GM21423 (cell line): ENCODE measurements around the gene PLCL2.

Experiments used
- ATAC-seq: cut with Tn5 transposase; IDR thresholded peaks from one replicate; pipeline ENCODE4 v1.9.1; 2021; ENCODE audit warnings: mild to moderate bottlenecking, moderate library complexity; ENCODE audit not compliant: unreplicated experiment

PLCL2 gene

GRCh38 chr3:16865335-16865734 lies 19.4 kb upstream of the PLCL2 start:
- ATAC-seq = no peak

GRCh38 chr3:16866571-16866970 lies 18.2 kb upstream of the PLCL2 start:
- ATAC-seq = no peak

GRCh38 chr3:16868513-16868912 lies 16.2 kb upstream of the PLCL2 start:
- ATAC-seq = no peak

- no peak for ATAC-seq
Measured at GRCh38 chr3:16869261-16870005, 15.3 kb upstream of the PLCL2 start.

GRCh38 chr3:16871915-16872842 lies 12.6 kb upstream of the PLCL2 start:
- no peak for ATAC-seq

GRCh38 chr3:16873872-16874271 lies 10.9 kb upstream of the PLCL2 start:
- no peak for ATAC-seq

- no peak for ATAC-seq
Measured at GRCh38 chr3:16875876-16876550, 8.7 kb upstream of the PLCL2 start.

- no peak for ATAC-seq
Measured at GRCh38 chr3:16877505-16877904, 7.2 kb upstream of the PLCL2 start.

- no peak for ATAC-seq
Measured at GRCh38 chr3:16877911-16878310, 6.8 kb upstream of the PLCL2 start.

GRCh38 chr3:16881896-16882630 lies 2.7 kb upstream of the PLCL2 start:
- ATAC-seq = no peak

- ATAC-seq = no peak
Measured at GRCh38 chr3:16883057-16883722, 1.6 kb upstream of the PLCL2 start.

GRCh38 chr3:16883723-16884083 lies 1.1 kb upstream of the PLCL2 start:
- no peak for ATAC-seq

- ATAC-seq = peak; percentile 37
Measured at GRCh38 chr3:16884084-16884747, 539 bp upstream of the PLCL2 start.

GRCh38 chr3:16885593-16886302 lies 993 bp downstream of the PLCL2 start:
- peak; percentile 25 for ATAC-seq

GRCh38 chr3:16886303-16886683 lies 1.5 kb downstream of the PLCL2 start:
- no peak for ATAC-seq

GRCh38 chr3:16887130-16887529 lies 2.4 kb downstream of the PLCL2 start:
- no peak for ATAC-seq

GRCh38 chr3:16888356-16888755 lies 3.6 kb downstream of the PLCL2 start:
- ATAC-seq = no peak

GRCh38 chr3:16888785-16889607 lies 4.2 kb downstream of the PLCL2 start:
- peak; percentile 45 for ATAC-seq
